GM19351 (cell line): ENCODE measurements around the gene SIDT2.
"Not testable (repeated sequence)": the region's sequence is repeated elsewhere in the genome, so short reads cannot be mapped to it uniquely, and the experiment has no call there.

ENCODE experiments used
- ATAC-seq: cut with Tn5 transposase; IDR thresholded peaks from one replicate; pipeline ENCODE4 v1.9.1; 2021; ENCODE audit warnings: mild to moderate bottlenecking, moderate library complexity; ENCODE audit not compliant: unreplicated experiment

SIDT2 gene

GRCh38 chr11:117171404-117172061 lies 7.0 kb upstream of the SIDT2 start:
- ATAC-seq: no peak

GRCh38 chr11:117172724-117173421 lies 5.7 kb upstream of the SIDT2 start:
- no peak for ATAC-seq

GRCh38 chr11:117175104-117175503 lies 3.4 kb upstream of the SIDT2 start:
- ATAC-seq: no peak

GRCh38 chr11:117175781-117176180 lies 2.8 kb upstream of the SIDT2 start:
- ATAC-seq: no peak

DNA sequence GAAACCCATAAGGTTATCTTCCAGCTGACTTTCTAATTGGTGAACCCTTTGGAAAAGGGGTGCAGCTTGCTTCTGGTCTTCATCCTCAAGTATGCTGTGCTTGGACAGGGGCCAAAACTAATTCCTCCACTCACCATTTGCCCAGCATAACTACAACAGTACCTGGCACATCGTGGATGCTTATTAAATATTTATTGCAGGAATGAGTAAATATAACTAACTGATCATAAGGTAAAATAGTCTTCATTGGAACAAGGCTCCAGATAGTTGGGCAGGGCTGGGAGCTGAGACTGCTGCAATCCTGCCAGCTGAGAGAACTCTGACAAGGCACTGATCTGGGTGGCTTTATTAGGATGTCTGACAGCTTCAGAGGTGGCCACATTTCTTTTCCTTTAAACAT lies 2.4 kb upstream of the SIDT2 start:
- no peak for ATAC-seq

GRCh38 chr11:117177534-117178209 lies 871 bp upstream of the SIDT2 start:
- no peak for ATAC-seq

DNA sequence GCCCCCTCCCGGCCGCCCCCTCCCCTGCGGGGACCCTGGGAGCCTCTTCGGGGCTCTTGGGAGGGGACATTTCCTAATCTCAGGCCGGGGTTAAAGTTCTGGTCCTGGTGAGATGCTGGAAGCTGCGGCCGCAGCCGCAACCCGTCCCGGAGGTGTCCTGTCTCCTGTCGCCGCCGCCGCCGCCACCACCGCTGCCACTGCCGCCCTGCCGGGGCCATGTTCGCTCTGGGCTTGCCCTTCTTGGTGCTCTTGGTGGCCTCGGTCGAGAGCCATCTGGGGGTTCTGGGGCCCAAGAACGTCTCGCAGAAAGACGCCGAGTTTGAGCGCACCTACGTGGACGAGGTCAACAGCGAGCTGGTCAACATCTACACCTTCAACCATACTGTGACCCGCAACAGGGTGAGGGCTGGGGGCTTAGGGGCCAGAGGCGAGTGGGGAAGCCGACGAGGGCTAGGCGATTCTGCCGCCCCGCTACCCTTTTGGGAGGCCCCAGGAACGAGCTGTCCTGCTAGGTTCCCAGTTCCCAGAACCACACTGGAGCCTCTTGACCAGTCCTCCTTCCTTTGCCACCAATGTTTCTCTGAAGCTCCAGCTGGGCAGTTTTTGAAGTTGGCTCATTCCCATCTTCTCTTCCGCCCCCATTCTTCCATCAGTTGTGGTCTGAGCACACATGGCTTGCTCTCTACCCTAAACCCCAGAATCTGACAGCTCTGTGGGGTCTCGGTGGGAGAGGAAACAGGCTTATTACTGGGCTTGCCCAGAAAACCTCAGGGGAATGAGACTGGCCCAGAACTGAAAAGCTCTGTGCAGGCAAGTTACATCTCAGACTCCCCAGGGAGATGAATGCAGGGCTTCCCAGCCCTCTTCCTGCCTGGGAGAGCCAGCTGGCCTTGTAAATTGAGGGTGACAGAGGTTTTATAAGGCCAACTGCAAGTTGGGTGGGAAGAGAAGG lies 781 bp downstream of the SIDT2 start:
- peak; percentile 44 for ATAC-seq

DNA sequence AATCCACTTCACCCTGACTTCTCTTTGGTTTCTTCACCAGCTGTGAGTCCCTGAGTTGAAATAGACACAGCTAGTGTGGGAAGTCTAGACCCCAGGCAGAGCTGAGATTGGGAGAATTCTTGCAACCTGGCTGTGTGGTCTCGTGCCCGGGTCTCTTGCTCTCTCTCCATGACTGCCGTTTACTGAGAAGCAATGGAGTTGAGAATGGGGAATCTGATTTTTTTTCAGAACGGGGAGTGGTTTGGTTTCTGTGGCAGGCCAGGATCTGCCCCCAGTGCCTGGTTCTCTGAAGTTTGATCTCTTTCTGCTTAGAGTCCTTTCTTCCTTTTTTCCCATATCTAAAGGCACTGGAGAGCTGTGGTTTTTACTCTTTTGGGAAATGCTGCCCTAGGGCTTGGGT lies 1.5 kb downstream of the SIDT2 start:
- ATAC-seq: no peak

GRCh38 chr11:117180661-117181585 lies 2.4 kb downstream of the SIDT2 start:
- peak; percentile 38 for ATAC-seq

GRCh38 chr11:117181586-117182550 lies 3.3 kb downstream of the SIDT2 start:
- no peak for ATAC-seq

DNA sequence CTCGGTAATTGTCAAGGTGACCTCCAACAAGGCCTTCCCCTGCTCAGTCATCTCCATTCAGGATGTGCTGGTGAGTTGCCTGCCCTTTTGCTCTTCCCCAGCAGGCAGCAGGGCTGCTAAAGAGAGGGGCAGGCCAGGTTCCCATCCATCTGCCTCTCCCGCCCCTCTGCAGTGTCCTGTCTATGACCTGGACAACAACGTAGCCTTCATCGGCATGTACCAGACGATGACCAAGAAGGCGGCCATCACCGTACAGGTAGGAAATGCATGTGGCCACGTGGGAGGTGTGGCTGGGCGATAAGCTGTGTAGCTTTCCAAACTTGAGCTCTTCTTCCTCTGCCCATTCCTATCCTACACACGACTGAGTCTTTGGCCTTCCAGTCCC lies 4.0 kb downstream of the SIDT2 start:
- ATAC-seq: no peak

DNA sequence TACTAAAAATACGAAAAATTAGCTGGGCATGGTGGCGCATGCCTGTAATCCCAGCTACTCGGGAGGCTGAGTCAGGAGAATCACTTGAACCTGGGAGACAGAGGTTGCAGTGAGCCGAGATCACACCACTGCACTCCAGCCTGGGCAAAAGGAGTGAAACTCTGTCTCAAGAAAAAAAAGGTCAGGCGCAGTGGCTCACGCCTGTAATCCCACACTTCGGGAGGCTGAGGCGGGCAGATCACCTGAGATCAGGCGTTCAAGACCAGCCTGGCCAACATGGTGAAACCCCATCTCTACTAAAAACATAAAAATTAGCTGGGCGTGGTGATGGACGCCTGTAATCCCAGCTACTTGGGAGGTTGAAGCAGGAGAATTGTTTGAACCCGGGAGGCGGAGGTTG lies 4.6 kb downstream of the SIDT2 start:
- not testable (repeated sequence) for ATAC-seq

GRCh38 chr11:117183724-117184349 lies 5.3 kb downstream of the SIDT2 start:
- ATAC-seq: no peak

- no peak for ATAC-seq
These were observed 7.3 kb downstream of the SIDT2 start for GRCh38 chr11:117185736-117186430.

- no peak for ATAC-seq
These were observed 7.9 kb downstream of the SIDT2 start for GRCh38 chr11:117186431-117186761.

- ATAC-seq: no peak
These were observed 8.5 kb downstream of the SIDT2 start for GRCh38 chr11:117187007-117187406.

GRCh38 chr11:117187428-117187798 lies 8.9 kb downstream of the SIDT2 start:
- ATAC-seq: no peak
